Activated naive CD4-positive, alpha-beta T cell treated with anti-CD3 and anti-CD28 coated beads, Interleukin-2, amount 50 U/mL, for 24 hours (primary cell): Measurements from ENCODE around the gene FAM193A.
A peak's percentile ranks its signal among the peaks of the same experiment; 100 is the strongest.
"Not testable (repeated sequence)": the region's sequence is repeated elsewhere in the genome, so short reads cannot be mapped to it uniquely, and the experiment has no call there.

Source experiments
- H3K27ac Mint-ChIP-seq: one replicate; pipeline ENCODE4 v1.8.0; 2021; ENCODE audit warnings: mild to moderate bottlenecking, mixed read lengths
- H3K27me3 Mint-ChIP-seq: one replicate; pipeline ENCODE4 v1.8.0; 2021; ENCODE audit warnings: mixed read lengths
- H3K36me3 Mint-ChIP-seq: one replicate; pipeline ENCODE4 v1.8.0; 2021; ENCODE audit warnings: mixed read lengths
- H3K4me1 Mint-ChIP-seq: one replicate; pipeline ENCODE4 v1.8.0; 2021; ENCODE audit warnings: mixed read lengths
- H3K4me3 Mint-ChIP-seq: one replicate; pipeline ENCODE4 v1.8.0; 2021; ENCODE audit warnings: mild to moderate bottlenecking, mixed read lengths
- H3K9me3 Mint-ChIP-seq: one replicate; pipeline ENCODE4 v1.8.0; 2021; ENCODE audit warnings: mixed read lengths

FAM193A gene

DNA sequence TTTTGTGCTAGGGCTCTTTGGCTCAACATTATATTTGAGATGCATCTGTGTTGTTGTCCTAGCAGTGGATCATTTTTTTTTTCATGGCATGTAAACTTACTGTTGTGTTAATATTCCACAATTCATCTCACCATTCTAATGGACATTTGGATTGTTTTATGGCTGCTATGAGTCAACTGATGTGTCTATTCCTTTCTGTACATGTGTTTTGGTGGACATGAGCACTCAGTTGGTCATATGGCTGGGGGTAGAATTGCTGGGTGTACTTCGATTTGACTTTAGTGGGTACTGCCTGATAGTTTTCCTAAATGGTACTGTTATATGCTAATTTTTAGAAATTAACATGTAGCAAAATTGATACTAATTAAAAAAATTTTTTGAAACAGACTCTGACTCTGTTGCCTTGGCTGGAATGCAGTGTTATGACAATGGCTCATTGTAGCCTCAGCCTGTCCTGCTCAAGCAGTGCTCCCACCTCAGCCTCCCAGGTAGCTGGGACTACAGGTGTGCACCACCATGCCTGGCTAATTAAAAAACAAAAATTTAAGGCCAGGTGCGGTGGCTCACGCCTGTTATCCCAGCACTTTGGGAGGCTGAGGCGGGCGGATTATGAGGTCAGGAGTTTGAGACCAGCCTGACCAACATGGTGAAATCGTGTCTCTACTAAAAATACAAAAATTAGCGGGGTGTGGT lies 9.0 kb downstream of the FAM193A start:
- Mint-ChIP-seq H3K4me1 (peaks cover 42% of the 10 kb centered on the region), H3K9me3 (no peaks in the 10 kb centered on the region), H3K36me3 (peaks cover 4% of the 10 kb centered on the region), H3K27me3 (no peaks in the 10 kb centered on the region), H3K27ac (no peak overlapping the region), H3K4me3 (no peak overlapping the region)

DNA sequence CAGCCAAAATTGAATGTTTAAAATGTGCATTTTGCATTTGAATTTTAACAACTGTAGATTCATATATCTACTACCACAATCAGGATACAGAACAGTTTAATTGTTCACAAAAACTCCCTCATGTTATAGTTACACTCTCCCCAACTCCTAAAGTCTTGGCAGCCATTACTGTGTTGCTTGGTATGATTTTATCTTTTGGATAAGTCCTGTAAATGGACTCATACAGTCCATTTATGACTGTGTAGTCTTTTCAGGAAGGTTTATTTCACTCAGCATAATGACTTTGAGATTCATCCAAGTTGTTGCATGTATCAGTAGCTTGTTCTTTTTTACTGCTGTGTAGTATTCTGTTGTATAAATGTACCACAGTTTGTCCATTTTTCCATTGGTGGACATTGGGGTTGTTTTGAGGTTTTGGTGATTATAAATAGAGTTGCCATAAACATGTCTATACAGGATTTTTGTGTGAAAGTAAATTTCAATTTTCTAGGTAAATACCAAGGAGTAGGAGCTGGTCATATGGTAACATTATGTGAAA lies 9.9 kb downstream of the FAM193A start:
- Mint-ChIP-seq H3K27ac (no peak overlapping the region), H3K9me3 (no peaks in the 10 kb centered on the region), H3K27me3 (no peaks in the 10 kb centered on the region), H3K4me3 (peak overlapping the region; percentile 36), H3K36me3 (peaks cover 4% of the 10 kb centered on the region), H3K4me1 (peaks cover 47% of the 10 kb centered on the region)

- not testable (repeated sequence) for H3K27me3 Mint-ChIP-seq, H3K4me3 Mint-ChIP-seq, H3K27ac Mint-ChIP-seq, H3K9me3 Mint-ChIP-seq, H3K36me3 Mint-ChIP-seq
- H3K4me1 Mint-ChIP-seq = peaks cover 50% of the 10 kb centered on the region
Measured at GRCh38 chr4:2546961-2547691, 10.7 kb downstream of the FAM193A start.

- H3K36me3 Mint-ChIP-seq = peaks cover 4% of the 10 kb centered on the region
- no peaks in the 10 kb centered on the region for H3K27me3 Mint-ChIP-seq
- no peak overlapping the region for H3K4me3 Mint-ChIP-seq
- no peaks in the 10 kb centered on the region for H3K9me3 Mint-ChIP-seq
- peaks cover 46% of the 10 kb centered on the region for H3K4me1 Mint-ChIP-seq
- H3K27ac Mint-ChIP-seq = no peak overlapping the region
Measured at GRCh38 chr4:2551118-2551517, 14.7 kb downstream of the FAM193A start.

DNA sequence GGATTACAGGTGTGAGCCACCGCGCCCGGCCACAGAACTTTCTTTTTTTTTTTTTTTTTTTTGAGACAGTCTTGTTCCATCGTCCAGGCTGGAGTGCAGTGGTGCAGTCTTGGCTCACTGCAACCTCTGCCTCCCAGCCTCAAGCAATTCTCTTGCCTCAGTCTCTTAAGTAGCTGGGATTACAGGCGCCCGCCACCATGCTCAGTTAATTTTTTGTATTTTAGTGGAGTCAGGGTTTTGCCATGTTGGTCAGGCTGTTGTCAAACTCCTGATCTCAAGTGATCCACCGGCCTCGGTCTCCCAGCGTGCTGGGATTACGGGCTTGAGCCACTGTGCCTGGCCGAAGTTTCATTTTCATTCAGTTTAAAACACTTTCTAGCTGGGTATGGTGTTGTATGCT lies 16.4 kb downstream of the FAM193A start:
- no peak overlapping the region for H3K4me3 Mint-ChIP-seq
- H3K27ac Mint-ChIP-seq = no peak overlapping the region
- no peaks in the 10 kb centered on the region for H3K36me3 Mint-ChIP-seq
- no peaks in the 10 kb centered on the region for H3K27me3 Mint-ChIP-seq
- H3K4me1 Mint-ChIP-seq = peaks cover 43% of the 10 kb centered on the region
- no peaks in the 10 kb centered on the region for H3K9me3 Mint-ChIP-seq

- Mint-ChIP-seq H3K4me1 (peaks cover 54% of the 10 kb centered on the region), H3K9me3 (no peaks in the 10 kb centered on the region), H3K36me3 (peaks cover 4% of the 10 kb centered on the region)
Measured at GRCh38 chr4:2558301-2558700, 21.9 kb downstream of the FAM193A start.

GRCh38 chr4:2560167-2560566 lies 23.7 kb downstream of the FAM193A start:
- H3K4me1 Mint-ChIP-seq = peaks cover 50% of the 10 kb centered on the region
- peaks cover 4% of the 10 kb centered on the region for H3K36me3 Mint-ChIP-seq
- H3K27me3 Mint-ChIP-seq = no peaks in the 10 kb centered on the region
- no peaks in the 10 kb centered on the region for H3K9me3 Mint-ChIP-seq
- no peak overlapping the region for H3K4me3 Mint-ChIP-seq
- no peak overlapping the region for H3K27ac Mint-ChIP-seq

More at GRCh38 chr4:2558301-2558700, 21.9 kb downstream of the FAM193A start:
- no peaks in the 10 kb centered on the region for H3K27me3 Mint-ChIP-seq
- H3K4me3 Mint-ChIP-seq = no peak overlapping the region
- no peak overlapping the region for H3K27ac Mint-ChIP-seq

DNA sequence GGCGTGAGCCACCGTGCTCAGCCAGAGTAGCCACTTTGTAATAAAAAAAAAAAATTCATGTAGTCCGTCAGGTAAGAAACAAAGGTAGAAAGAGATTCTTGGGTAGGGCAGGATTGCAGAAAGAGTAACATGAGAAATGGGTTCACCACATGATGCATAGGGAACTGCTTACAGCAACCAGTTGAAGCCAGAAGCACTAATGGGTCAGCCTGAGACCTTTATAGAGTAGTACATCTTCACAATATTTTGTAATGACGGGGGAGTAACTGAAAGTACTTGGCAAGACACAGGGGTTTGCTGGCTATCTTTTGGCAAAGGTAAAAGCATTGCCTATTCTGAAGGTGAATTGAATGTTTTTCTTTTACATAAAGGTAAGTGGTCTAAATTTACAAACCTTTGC lies 29.1 kb downstream of the FAM193A start:
- H3K4me1 Mint-ChIP-seq = peaks cover 65% of the 10 kb centered on the region
- no peaks in the 10 kb centered on the region for H3K27me3 Mint-ChIP-seq
- peaks cover 2% of the 10 kb centered on the region for H3K36me3 Mint-ChIP-seq
- H3K9me3 Mint-ChIP-seq = no peaks in the 10 kb centered on the region
- H3K27ac Mint-ChIP-seq = no peak overlapping the region
- H3K4me3 Mint-ChIP-seq = no peak overlapping the region

GRCh38 chr4:2570036-2570435 lies 33.6 kb downstream of the FAM193A start:
- no peak overlapping the region for H3K27ac Mint-ChIP-seq
- H3K27me3 Mint-ChIP-seq = no peaks in the 10 kb centered on the region
- H3K4me1 Mint-ChIP-seq = peaks cover 72% of the 10 kb centered on the region
- no peaks in the 10 kb centered on the region for H3K9me3 Mint-ChIP-seq
- no peak overlapping the region for H3K4me3 Mint-ChIP-seq
- H3K36me3 Mint-ChIP-seq = peaks cover 4% of the 10 kb centered on the region

- Mint-ChIP-seq H3K27me3 (no peaks in the 10 kb centered on the region), H3K4me3 (peak overlapping the region; percentile 57), H3K27ac (peak overlapping the region; percentile 60), H3K9me3 (no peaks in the 10 kb centered on the region), H3K36me3 (peaks cover 6% of the 10 kb centered on the region), H3K4me1 (peaks cover 69% of the 10 kb centered on the region)
Measured at GRCh38 chr4:2570551-2571222, 34.2 kb downstream of the FAM193A start.

GRCh38 chr4:2572076-2572475 lies 35.6 kb downstream of the FAM193A start:
- Mint-ChIP-seq H3K4me1 (peaks cover 76% of the 10 kb centered on the region), H3K9me3 (no peaks in the 10 kb centered on the region), H3K27me3 (no peaks in the 10 kb centered on the region), H3K27ac (peak overlapping the region; percentile 16), H3K4me3 (no peak overlapping the region), H3K36me3 (peaks cover 7% of the 10 kb centered on the region)

DNA sequence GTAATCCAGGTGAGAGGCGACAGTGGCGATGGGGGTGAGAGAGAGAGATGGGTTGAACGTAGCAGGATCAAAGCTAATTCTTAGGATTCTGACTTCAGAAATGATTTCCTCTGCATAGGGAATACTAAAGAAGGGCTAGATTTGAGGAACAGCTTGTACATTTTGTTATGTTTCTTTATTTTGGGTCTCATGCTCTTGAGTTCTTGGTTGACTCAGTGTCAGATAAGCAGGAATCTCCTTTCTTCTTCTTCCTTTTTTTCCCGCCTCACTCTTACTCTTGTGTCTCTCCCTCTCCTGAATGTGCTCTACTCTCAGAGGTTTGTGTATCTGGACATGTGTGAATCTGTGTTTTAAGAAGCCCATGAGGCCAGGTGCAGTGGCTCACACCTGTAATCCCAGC lies 36.4 kb downstream of the FAM193A start:
- H3K27ac Mint-ChIP-seq = peak overlapping the region; percentile 8
- peaks cover 6% of the 10 kb centered on the region for H3K36me3 Mint-ChIP-seq
- no peaks in the 10 kb centered on the region for H3K27me3 Mint-ChIP-seq
- H3K9me3 Mint-ChIP-seq = no peaks in the 10 kb centered on the region
- peaks cover 72% of the 10 kb centered on the region for H3K4me1 Mint-ChIP-seq
- H3K4me3 Mint-ChIP-seq = no peak overlapping the region

DNA sequence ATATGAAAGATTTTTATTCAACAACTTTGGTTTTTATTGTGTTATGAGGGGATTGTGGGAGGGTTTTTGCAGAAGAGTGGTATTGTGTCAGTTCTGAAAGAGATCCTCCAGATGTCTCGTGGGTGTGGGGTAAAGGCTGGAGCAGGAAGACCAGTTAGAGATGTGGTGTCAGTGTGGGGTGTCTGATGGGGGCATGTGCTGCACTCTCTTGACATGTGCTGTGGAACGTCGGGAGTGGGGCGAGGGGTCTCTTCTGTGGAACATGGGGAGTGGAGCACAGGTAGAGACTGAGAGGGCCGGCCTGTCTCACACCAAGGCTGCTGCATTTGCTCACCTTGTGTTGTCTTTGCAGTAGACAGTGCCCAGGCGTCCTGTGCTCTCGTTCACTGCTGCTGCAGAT lies 37.6 kb downstream of the FAM193A start:
- H3K4me3 Mint-ChIP-seq = no peak overlapping the region
- H3K27ac Mint-ChIP-seq = no peak overlapping the region
- H3K27me3 Mint-ChIP-seq = no peaks in the 10 kb centered on the region
- peaks cover 62% of the 10 kb centered on the region for H3K4me1 Mint-ChIP-seq
- H3K36me3 Mint-ChIP-seq = peaks cover 5% of the 10 kb centered on the region
- H3K9me3 Mint-ChIP-seq = no peaks in the 10 kb centered on the region

DNA sequence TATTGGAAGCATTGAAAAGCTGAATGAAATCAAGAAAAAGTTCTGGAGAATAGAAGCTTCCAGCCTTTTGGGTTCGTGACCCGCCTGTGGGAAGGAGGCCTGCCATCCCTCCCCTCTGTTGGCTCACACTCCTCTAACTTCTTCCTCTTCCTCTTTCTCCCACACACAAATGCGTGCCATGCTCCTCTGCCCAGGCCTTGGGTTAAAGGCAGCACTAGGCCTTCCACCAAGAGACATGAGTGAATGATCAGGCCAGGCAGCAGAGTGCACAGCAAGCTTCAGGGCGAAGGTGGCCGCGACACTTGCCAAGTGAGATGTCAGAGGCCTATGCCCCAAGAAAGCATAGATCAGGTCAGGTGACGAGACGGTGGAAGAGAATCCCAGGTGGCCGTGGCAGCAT lies 38.4 kb downstream of the FAM193A start:
- Mint-ChIP-seq H3K36me3 (peaks cover 5% of the 10 kb centered on the region), H3K9me3 (no peaks in the 10 kb centered on the region), H3K4me3 (no peak overlapping the region), H3K27me3 (no peaks in the 10 kb centered on the region), H3K4me1 (peaks cover 56% of the 10 kb centered on the region), H3K27ac (no peak overlapping the region)

DNA sequence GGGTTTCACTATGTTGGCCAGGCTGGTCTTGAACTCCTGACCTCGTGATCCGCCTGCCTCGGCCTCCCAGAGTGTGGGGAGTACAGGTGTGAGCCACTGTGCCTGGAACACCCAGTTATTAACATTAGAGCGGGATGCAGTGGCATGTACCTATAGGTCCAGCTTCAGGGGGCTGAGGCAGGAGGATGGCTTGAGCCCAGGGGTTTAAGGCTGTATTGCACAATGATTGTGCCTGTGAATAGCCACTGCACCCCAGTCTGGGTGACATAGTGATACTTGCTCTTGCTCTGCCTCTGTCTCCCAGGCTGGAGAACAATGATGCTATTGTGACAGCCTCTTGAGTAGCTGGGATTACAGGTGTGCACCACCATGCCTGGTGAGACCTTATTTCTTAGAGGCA lies 39.8 kb downstream of the FAM193A start:
- H3K27ac Mint-ChIP-seq = no peak overlapping the region
- no peaks in the 10 kb centered on the region for H3K9me3 Mint-ChIP-seq
- H3K4me3 Mint-ChIP-seq = no peak overlapping the region
- H3K4me1 Mint-ChIP-seq = peaks cover 42% of the 10 kb centered on the region
- H3K27me3 Mint-ChIP-seq = no peaks in the 10 kb centered on the region
- H3K36me3 Mint-ChIP-seq = peaks cover 7% of the 10 kb centered on the region

- Mint-ChIP-seq H3K27ac (no peak overlapping the region), H3K27me3 (no peaks in the 10 kb centered on the region), H3K4me3 (no peak overlapping the region), H3K4me1 (peaks cover 44% of the 10 kb centered on the region), H3K9me3 (no peaks in the 10 kb centered on the region), H3K36me3 (peaks cover 10% of the 10 kb centered on the region)
Measured at GRCh38 chr4:2578106-2578505, 41.7 kb downstream of the FAM193A start.
